ENCODE data around the gene CAMTA1.

Gene CAMTA1

GRCh38 chr1:7500381-7501083 lies 715.3 kb downstream of the CAMTA1 start:
- DNase-seq (ENCODE audit: low spot score): no peak

GRCh38 chr1:7501084-7501491 lies 715.8 kb downstream of the CAMTA1 start:
- DNase-seq (ENCODE audit: low spot score): no peak

GRCh38 chr1:7501723-7502603 lies 716.7 kb downstream of the CAMTA1 start:
- DNase-seq (ENCODE audit: low spot score): no peak

GRCh38 chr1:7503691-7504437 lies 718.6 kb downstream of the CAMTA1 start:
- DNase-seq (ENCODE audit: low spot score): no peak

- DNase-seq (ENCODE audit: low spot score): no peak
Measured at GRCh38 chr1:7504438-7504720, 719.1 kb downstream of the CAMTA1 start.

- no peak for DNase-seq (ENCODE audit: low spot score)
Measured at GRCh38 chr1:7505094-7505770, 720.0 kb downstream of the CAMTA1 start.

- DNase-seq (ENCODE audit: low spot score): no peak
Measured at GRCh38 chr1:7505771-7506453, 720.7 kb downstream of the CAMTA1 start.

GRCh38 chr1:7506454-7507284 lies 721.4 kb downstream of the CAMTA1 start:
- no peak for DNase-seq (ENCODE audit: low spot score)

- DNase-seq (ENCODE audit: low spot score): no peak
Measured at GRCh38 chr1:7507285-7508019, 722.2 kb downstream of the CAMTA1 start.

GRCh38 chr1:7508052-7508933 lies 723.0 kb downstream of the CAMTA1 start:
- no peak for DNase-seq (ENCODE audit: low spot score)

GRCh38 chr1:7508934-7509519 lies 723.8 kb downstream of the CAMTA1 start:
- DNase-seq (ENCODE audit: low spot score): no peak

GRCh38 chr1:7509598-7509997 lies 724.3 kb downstream of the CAMTA1 start:
- DNase-seq (ENCODE audit: low spot score): no peak

- no peak for DNase-seq (ENCODE audit: low spot score)
Measured at GRCh38 chr1:7510389-7510931, 725.2 kb downstream of the CAMTA1 start.

- no peak for DNase-seq (ENCODE audit: low spot score)
Measured at GRCh38 chr1:7511381-7511780, 726.1 kb downstream of the CAMTA1 start.

- DNase-seq (ENCODE audit: low spot score): no peak
Measured at GRCh38 chr1:7513081-7513480, 727.8 kb downstream of the CAMTA1 start.

GRCh38 chr1:7515175-7515574 lies 729.9 kb downstream of the CAMTA1 start:
- no peak for DNase-seq (ENCODE audit: low spot score)

- DNase-seq (ENCODE audit: low spot score): no peak
Measured at GRCh38 chr1:7515904-7516303, 730.6 kb downstream of the CAMTA1 start.

GRCh38 chr1:7516341-7516740 lies 731.1 kb downstream of the CAMTA1 start:
- DNase-seq (ENCODE audit: low spot score): no peak

Data from HuH-7.5 (cell line).